Measurements from ENCODE around the gene FRAS1.

- TF ChIP-seq EZH2 (IDR thresholded peaks at IDR 0.05) (no peak), POLR2AphosphoS5 (IDR thresholded peaks at IDR 0.05; ENCODE audit: borderline replicate concordance, low read depth, low read length) (no peak)
Observed at GRCh38 chr4:78059938-78060337, 2.8 kb downstream of the FRAS1 start.
